HEK293 (cell line): ENCODE results near the gene AMMECR1.

Experiments
- CTCF ChIA-PET: fragments of 350-600 bp; formaldehyde crosslinking; extraction: SDS; loops from one replicate; lab custom pipeline; 2021; ENCODE audit warnings: antibody characterized with exemption; lab: Yijun Ruan, JAX
- POLR2A ChIA-PET: fragments of 300-600 bp; formaldehyde crosslinking; extraction: SDS; loops from one replicate; lab custom pipeline; 2020; ENCODE audit warnings: antibody characterized with exemption, inconsistent platforms; lab: Yijun Ruan, JAX
- H3K27ac ChIP-seq: fragments of 200-500 bp; sonication (Bioruptor generic); 2 replicates; pipeline ENCODE4 v1.5.1; 2014; ENCODE audit warnings: low read depth, low read length, control low read depth, inconsistent platforms; ENCODE audit errors: extremely low read depth
- H3K36me3 ChIP-seq, 2 experiments: fragments of 200-500 bp in 1 of 2; sonication (Bioruptor generic) in 1 of 2; 1 replicate in 1 of 2; 2 replicates in 1 of 2; pipeline ENCODE4 v1.5.1; 2014 to 2017; ENCODE audit warnings: inconsistent platforms in 2 of 2, low read length in 2 of 2; ENCODE audit not compliant: control insufficient read depth in 2 of 2, insufficient read depth in 1 of 2
- H3K4me1 ChIP-seq: fragments of 200-500 bp; sonication (Bioruptor generic); 2 replicates; pipeline ENCODE4 v1.5.1; 2014; ENCODE audit warnings: mild to moderate bottlenecking, low read length, inconsistent platforms; ENCODE audit not compliant: control insufficient read depth, insufficient read depth
- H3K4me3 ChIP-seq: 2 replicates; pipeline ENCODE4 v1.5.1; 2011; ENCODE audit warnings: low read depth, mild to moderate bottlenecking, control low read depth, low read length, moderate library complexity
- H3K9me3 ChIP-seq: fragments of 200-500 bp; sonication (Bioruptor generic); 2 replicates; pipeline ENCODE4 v1.5.1; 2014; ENCODE audit warnings: low read depth, low read length, inconsistent platforms; ENCODE audit not compliant: control insufficient read depth, insufficient read depth
- HOXA7 ChIP-seq: sonication (generic); formaldehyde crosslinking; IDR thresholded peaks from 2 replicates; pipeline ENCODE4 v1.8.1; 2022; ENCODE audit warnings: missing genetic modification reagents, borderline replicate concordance
- KLF9 ChIP-seq: fragments of 450-650 bp; formaldehyde crosslinking; IDR thresholded peaks from 2 replicates; pipeline ENCODE4 v1.5.1; 2016; ENCODE audit warnings: missing biosample characterization, missing genetic modification characterization, low read depth
- SP2 ChIP-seq: fragments of 450-650 bp; formaldehyde crosslinking; IDR thresholded peaks from 2 replicates; pipeline ENCODE4 v1.5.1; 2016; ENCODE audit warnings: missing biosample characterization, missing genetic modification characterization
- ZBTB1 ChIP-seq: fragments of 450-650 bp; formaldehyde crosslinking; IDR thresholded peaks from 2 replicates; pipeline ENCODE4 v1.5.1; 2016; ENCODE audit warnings: missing biosample characterization, missing genetic modification characterization
- ZBTB48 ChIP-seq: fragments of 450-650 bp; formaldehyde crosslinking; IDR thresholded peaks from 2 replicates; pipeline ENCODE4 v1.5.1; 2016; ENCODE audit warnings: missing biosample characterization, missing genetic modification characterization
- ZBTB7A ChIP-seq: fragments of 450-650 bp; formaldehyde crosslinking; IDR thresholded peaks from 2 replicates; pipeline ENCODE4 v1.5.1; 2016; ENCODE audit warnings: low read depth, missing biosample characterization, missing genetic modification characterization
- ZFP41 ChIP-seq: fragments of 450-650 bp; formaldehyde crosslinking; IDR thresholded peaks from 2 replicates; pipeline ENCODE4 v1.5.1; 2016; ENCODE audit warnings: missing biosample characterization, missing genetic modification characterization, borderline replicate concordance
- ZNF138 ChIP-seq: fragments of 450-650 bp; formaldehyde crosslinking; IDR thresholded peaks from 2 replicates; pipeline ENCODE4 v1.5.1; 2016; ENCODE audit warnings: missing biosample characterization, missing genetic modification characterization, borderline replicate concordance
- ZNF169 ChIP-seq: fragments of 450-650 bp; formaldehyde crosslinking; IDR thresholded peaks from 2 replicates; pipeline ENCODE4 v1.5.1; 2016; ENCODE audit warnings: missing biosample characterization, missing genetic modification characterization
- ZNF549 ChIP-seq: fragments of 450-650 bp; IDR thresholded peaks from 2 replicates; pipeline ENCODE4 v1.5.1; 2018; ENCODE audit warnings: missing biosample characterization, missing genetic modification characterization, mild to moderate bottlenecking, inconsistent platforms, moderate library complexity
- ZNF561 ChIP-seq: fragments of 450-650 bp; IDR thresholded peaks from 2 replicates; pipeline ENCODE4 v1.5.1; 2018; ENCODE audit warnings: missing biosample characterization, missing genetic modification characterization, borderline replicate concordance
- ZNF626 ChIP-seq: fragments of 450-650 bp; sonication (Bioruptor Pico); formaldehyde crosslinking; IDR thresholded peaks from 2 replicates; pipeline ENCODE4 v1.5.1; 2018; ENCODE audit warnings: missing biosample characterization, missing genetic modification characterization, inconsistent platforms
- ZNF654 ChIP-seq: fragments of 450-650 bp; formaldehyde crosslinking; IDR thresholded peaks from 2 replicates; pipeline ENCODE4 v1.5.1; 2016; ENCODE audit warnings: low read depth, missing biosample characterization, missing genetic modification characterization
- ZSCAN23 ChIP-seq: fragments of 450-650 bp; formaldehyde crosslinking; IDR thresholded peaks from 2 replicates; pipeline ENCODE4 v1.5.1; 2016; ENCODE audit warnings: missing biosample characterization, missing genetic modification characterization
- TF ChIP-seq, protein P1 (sequence below): fragments of 450-650 bp; formaldehyde crosslinking; IDR thresholded peaks from 2 replicates; pipeline ENCODE4 v1.5.1; 2016; ENCODE audit warnings: missing biosample characterization, missing genetic modification characterization, borderline replicate concordance
- TF ChIP-seq, protein P2 (sequence below): fragments of 450-650 bp; formaldehyde crosslinking; IDR thresholded peaks from 2 replicates; pipeline ENCODE4 v1.5.1; 2016; ENCODE audit warnings: missing biosample characterization, missing genetic modification characterization
- TF ChIP-seq, protein P3 (sequence below): fragments of 450-650 bp; formaldehyde crosslinking; IDR thresholded peaks from 2 replicates; pipeline ENCODE4 v1.5.1; 2016; ENCODE audit warnings: missing biosample characterization, missing genetic modification characterization
- TF ChIP-seq, protein P4 (sequence below): sonication (generic); formaldehyde crosslinking; IDR thresholded peaks from 2 replicates; pipeline ENCODE4 v1.8.1; 2022; ENCODE audit warnings: mild to moderate bottlenecking, moderate library complexity, missing genetic modification reagents

Gene AMMECR1

DNA sequence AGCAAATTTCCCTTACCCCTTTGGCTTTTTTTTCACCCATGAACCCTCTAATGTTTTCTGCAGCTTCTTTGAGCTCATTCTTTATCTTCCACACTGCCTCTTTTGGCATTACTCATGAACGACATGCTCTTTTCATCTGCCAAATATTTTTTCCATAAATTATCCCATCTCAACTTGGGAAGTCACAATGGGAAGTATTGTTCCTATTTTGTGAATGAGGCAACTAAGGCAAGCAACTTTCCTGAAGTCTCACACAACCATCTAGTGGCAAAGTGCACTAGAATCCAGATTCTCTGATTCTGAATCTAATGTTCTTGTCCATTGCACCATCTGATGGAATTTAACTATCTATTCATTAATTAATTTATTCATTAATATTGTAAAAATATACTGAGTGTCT, 41.4 kb upstream of the AMMECR1 start:
- ChIA-PET CTCF (interaction anchor here (1.1 kb wide), 1 partner anchor 49 kb away, joined by 3 read pairs; no protein-coding TSS in a partner anchor), POLR2A (no interaction called here)
- no peaks in the 10 kb centered on the region for H3K4me1 ChIP-seq

DNA sequence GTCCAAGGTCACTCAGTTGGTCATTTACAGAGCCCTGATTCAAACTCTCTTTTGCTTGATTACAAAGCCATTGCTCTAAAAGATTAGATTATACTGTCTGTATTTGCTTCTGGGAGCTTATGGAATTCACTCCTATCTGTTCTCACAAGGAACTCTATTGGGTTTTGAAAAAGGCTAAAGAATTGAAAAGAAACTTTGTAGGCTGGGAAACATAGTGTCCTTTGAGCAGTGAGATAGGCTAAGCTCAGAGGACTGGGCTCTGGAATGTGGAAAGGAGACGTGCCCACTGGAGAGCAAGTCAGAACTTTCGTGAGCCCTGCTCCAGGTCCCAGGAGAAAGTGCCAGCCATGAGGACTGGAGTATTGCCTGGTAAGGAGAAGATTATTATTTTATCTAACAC, 40.7 kb upstream of the AMMECR1 start, which contains the start of gene RTL9:
RTL9 (plus strand) TSS at position 301 of the 400 bp plus-strand sequence. CDS start 91,770 bp downstream, outside the sequence.
- H3K27ac ChIP-seq, result no peak within 1 kb of the TSS
- H3K4me1 ChIP-seq, result no peaks in the 10 kb centered on the region
- CTCF ChIA-PET, result interaction anchor here (1.1 kb wide), 1 partner anchor 50 kb away, joined by 3 read pairs; no protein-coding TSS in a partner anchor
- H3K9me3 ChIP-seq, result no peaks in the 10 kb centered on the region
- POLR2A ChIA-PET, result no interaction called here
- H3K4me3 ChIP-seq, result no peak within 1 kb of the TSS
- H3K36me3 ChIP-seq, result no peaks in the 10 kb centered on the region
- no peak for TF ChIP-seq SP2 (tag by site-specific recombination)
- TF ChIP-seq KLF9, result no peak
- no peak for TF ChIP-seq ZBTB48
- TF ChIP-seq, protein P1, sequence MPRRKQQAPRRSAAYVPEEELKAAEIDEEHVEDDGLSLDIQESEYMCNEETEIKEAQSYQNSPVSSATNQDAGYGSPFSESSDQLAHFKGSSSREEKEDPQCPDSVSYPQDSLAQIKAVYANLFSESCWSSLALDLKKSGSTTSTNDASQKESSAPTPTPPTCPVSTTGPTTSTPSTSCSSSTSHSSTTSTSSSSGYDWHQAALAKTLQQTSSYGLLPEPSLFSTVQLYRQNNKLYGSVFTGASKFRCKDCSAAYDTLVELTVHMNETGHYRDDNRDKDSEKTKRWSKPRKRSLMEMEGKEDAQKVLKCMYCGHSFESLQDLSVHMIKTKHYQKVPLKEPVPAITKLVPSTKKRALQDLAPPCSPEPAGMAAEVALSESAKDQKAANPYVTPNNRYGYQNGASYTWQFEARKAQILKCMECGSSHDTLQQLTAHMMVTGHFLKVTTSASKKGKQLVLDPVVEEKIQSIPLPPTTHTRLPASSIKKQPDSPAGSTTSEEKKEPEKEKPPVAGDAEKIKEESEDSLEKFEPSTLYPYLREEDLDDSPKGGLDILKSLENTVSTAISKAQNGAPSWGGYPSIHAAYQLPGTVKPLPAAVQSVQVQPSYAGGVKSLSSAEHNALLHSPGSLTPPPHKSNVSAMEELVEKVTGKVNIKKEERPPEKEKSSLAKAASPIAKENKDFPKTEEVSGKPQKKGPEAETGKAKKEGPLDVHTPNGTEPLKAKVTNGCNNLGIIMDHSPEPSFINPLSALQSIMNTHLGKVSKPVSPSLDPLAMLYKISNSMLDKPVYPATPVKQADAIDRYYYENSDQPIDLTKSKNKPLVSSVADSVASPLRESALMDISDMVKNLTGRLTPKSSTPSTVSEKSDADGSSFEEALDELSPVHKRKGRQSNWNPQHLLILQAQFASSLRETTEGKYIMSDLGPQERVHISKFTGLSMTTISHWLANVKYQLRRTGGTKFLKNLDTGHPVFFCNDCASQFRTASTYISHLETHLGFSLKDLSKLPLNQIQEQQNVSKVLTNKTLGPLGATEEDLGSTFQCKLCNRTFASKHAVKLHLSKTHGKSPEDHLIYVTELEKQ, result no peak
- no peak for TF ChIP-seq ZBTB1 (tag by site-specific recombination)
- TF ChIP-seq ZBTB7A (tag by site-specific recombination), result no peak

More for the DNA sequence above, 41.4 kb upstream of the AMMECR1 start:
- no peak for TF ChIP-seq ZFP41 (tag by site-specific recombination)
- TF ChIP-seq, protein P2, sequence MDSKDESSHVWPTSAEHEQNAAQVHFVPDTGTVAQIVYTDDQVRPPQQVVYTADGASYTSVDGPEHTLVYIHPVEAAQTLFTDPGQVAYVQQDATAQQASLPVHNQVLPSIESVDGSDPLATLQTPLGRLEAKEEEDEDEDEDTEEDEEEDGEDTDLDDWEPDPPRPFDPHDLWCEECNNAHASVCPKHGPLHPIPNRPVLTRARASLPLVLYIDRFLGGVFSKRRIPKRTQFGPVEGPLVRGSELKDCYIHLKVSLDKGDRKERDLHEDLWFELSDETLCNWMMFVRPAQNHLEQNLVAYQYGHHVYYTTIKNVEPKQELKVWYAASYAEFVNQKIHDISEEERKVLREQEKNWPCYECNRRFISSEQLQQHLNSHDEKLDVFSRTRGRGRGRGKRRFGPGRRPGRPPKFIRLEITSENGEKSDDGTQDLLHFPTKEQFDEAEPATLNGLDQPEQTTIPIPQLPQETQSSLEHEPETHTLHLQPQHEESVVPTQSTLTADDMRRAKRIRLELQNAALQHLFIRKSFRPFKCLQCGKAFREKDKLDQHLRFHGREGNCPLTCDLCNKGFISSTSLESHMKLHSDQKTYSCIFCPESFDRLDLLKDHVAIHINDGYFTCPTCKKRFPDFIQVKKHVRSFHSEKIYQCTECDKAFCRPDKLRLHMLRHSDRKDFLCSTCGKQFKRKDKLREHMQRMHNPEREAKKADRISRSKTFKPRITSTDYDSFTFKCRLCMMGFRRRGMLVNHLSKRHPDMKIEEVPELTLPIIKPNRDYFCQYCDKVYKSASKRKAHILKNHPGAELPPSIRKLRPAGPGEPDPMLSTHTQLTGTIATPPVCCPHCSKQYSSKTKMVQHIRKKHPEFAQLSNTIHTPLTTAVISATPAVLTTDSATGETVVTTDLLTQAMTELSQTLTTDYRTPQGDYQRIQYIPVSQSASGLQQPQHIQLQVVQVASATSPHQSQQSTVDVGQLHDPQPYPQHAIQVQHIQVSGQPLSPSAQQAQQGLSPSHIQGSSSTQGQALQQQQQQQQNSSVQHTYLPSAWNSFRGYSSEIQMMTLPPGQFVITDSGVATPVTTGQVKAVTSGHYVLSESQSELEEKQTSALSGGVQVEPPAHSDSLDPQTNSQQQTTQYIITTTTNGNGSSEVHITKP (tag by site-specific recombination), result no peak
- TF ChIP-seq, protein P3, sequence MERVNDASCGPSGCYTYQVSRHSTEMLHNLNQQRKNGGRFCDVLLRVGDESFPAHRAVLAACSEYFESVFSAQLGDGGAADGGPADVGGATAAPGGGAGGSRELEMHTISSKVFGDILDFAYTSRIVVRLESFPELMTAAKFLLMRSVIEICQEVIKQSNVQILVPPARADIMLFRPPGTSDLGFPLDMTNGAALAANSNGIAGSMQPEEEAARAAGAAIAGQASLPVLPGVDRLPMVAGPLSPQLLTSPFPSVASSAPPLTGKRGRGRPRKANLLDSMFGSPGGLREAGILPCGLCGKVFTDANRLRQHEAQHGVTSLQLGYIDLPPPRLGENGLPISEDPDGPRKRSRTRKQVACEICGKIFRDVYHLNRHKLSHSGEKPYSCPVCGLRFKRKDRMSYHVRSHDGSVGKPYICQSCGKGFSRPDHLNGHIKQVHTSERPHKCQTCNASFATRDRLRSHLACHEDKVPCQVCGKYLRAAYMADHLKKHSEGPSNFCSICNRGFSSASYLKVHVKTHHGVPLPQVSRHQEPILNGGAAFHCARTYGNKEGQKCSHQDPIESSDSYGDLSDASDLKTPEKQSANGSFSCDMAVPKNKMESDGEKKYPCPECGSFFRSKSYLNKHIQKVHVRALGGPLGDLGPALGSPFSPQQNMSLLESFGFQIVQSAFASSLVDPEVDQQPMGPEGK (tag by site-specific recombination), result no peak
- no peak for TF ChIP-seq ZSCAN23 (tag by site-specific recombination)
- TF ChIP-seq, protein P4, sequence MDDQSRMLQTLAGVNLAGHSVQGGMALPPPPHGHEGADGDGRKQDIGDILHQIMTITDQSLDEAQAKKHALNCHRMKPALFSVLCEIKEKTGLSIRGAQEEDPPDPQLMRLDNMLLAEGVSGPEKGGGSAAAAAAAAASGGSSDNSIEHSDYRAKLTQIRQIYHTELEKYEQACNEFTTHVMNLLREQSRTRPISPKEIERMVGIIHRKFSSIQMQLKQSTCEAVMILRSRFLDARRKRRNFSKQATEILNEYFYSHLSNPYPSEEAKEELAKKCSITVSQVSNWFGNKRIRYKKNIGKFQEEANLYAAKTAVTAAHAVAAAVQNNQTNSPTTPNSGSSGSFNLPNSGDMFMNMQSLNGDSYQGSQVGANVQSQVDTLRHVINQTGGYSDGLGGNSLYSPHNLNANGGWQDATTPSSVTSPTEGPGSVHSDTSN (CRISPR knock-in tag), result no peak
- TF ChIP-seq ZNF561, result no peak
- TF ChIP-seq ZBTB1 (tag by site-specific recombination), result no peak
- TF ChIP-seq ZNF549 (tag by site-specific recombination), result no peak
- TF ChIP-seq ZNF169 (tag by site-specific recombination), result no peak
- no peak for TF ChIP-seq HOXA7 (CRISPR knock-in tag)
- TF ChIP-seq ZNF138 (tag by site-specific recombination), result no peak
- no peak for TF ChIP-seq ZNF626 (tag by site-specific recombination)
- TF ChIP-seq, protein P1, result no peak
- no peak for TF ChIP-seq ZNF654 (tag by site-specific recombination)
- TF ChIP-seq, all 188 proteins: peak for 0
- Histone ChIP-seq H3K4me3 (no peak overlapping the region), H3K27ac (no peak overlapping the region), H3K36me3 (no peaks in the 10 kb centered on the region), H3K9me3 (no peaks in the 10 kb centered on the region)
